Measurements from ENCODE around the gene MAPK11.

DNA sequence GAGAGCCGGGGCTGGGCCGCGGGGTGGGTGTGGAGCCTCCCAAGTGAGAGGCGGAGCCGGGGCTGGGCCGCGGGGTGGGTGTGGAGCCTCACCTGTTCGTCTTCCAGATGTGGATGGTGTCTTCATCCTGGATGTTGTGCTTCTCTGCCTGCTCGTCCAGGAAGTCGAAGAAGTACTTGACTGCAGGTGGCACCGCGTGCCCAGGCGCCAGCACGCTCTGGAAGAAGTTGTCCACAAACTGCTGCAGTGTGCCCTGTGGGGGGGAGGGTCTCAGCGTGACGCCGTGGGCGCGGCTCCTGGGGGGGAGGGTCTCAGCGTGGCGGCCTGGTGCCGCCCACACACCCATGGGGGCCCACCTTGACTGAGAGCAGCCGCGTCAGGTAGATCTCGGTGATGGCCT lies 7.6 kb upstream of the MAPK11 start:
- no peak for TF ChIP-seq FOXK2 (IDR thresholded peaks at IDR 0.05)
- TF ChIP-seq BHLHE40 (IDR thresholded peaks at IDR 0.05; ENCODE audit: borderline replicate concordance), result no peak
- TF ChIP-seq ELF4 (IDR thresholded peaks at IDR 0.05), result no peak
- no peak for TF ChIP-seq ZNF384 (IDR thresholded peaks at IDR 0.05)

All from HEK293T (cell line).